H1 (cell line): ENCODE results near the gene ZNHIT3. TPM values are rescaled to one million over a fixed set of nuclear protein-coding genes. Genes with fewer than 3 reads are reported as not detected.
A peak's percentile ranks its signal among the peaks of the same experiment; 100 is the strongest.

Source experiments
- CTCF ChIA-PET: fragments of 300-600 bp; sonication (Branson Sonifier 250); formaldehyde crosslinking; loops from one replicate; lab custom pipeline; 2021; ENCODE audit not compliant: partially characterized antibody; lab: Charles Lee
- POLR2A ChIA-PET: fragments of 300-600 bp; sonication (Branson Sonifier 250); formaldehyde crosslinking; loops from one replicate; lab custom pipeline; 2021; ENCODE audit warnings: inconsistent platforms; ENCODE audit not compliant: partially characterized antibody; lab: Charles Lee
- DNase-seq, 2 experiments: peaks; one replicate each; pipeline versions ENCODE4 v3.0.0 to v3.0.0-alpha.2; 2010 to 2022; ENCODE audit warnings: low spot score in 2 of 2, low read depth in 1 of 2, mixed read lengths in 1 of 2
- FAIRE-seq: peaks from 2 replicates; lab custom pipeline; 2011; peaks lifted over from hg19 to GRCh38; lab: Jason Lieb, UNC
- H2AFZ ChIP-seq: 2 replicates; pipeline ENCODE4 v1.8.1; 2012; ENCODE audit warnings: low read length, inconsistent platforms
- H2AK5ac ChIP-seq: 2 replicates; pipeline ENCODE4 v1.6.1; 2013; ENCODE audit warnings: low read depth, low read length
- H2BK120ac ChIP-seq: replicated peaks from 2 replicates; pipeline ENCODE3; 2013; ENCODE audit warnings: low read depth, low read length, inconsistent platforms
- H2BK12ac ChIP-seq: 2 replicates; pipeline ENCODE4 v1.6.1; 2013; ENCODE audit warnings: low read depth, low read length
- H2BK15ac ChIP-seq: 2 replicates; pipeline ENCODE4 v1.6.1; 2013; ENCODE audit warnings: low read length
- H2BK20ac ChIP-seq: 2 replicates; pipeline ENCODE4 v1.6.1; 2013; ENCODE audit warnings: low read length
- H2BK5ac ChIP-seq: 2 replicates; pipeline ENCODE4 v1.6.1; 2013; ENCODE audit warnings: low read depth, low read length
- H3K14ac ChIP-seq: 2 replicates; pipeline ENCODE4 v1.6.1; 2013; ENCODE audit warnings: inconsistent platforms; ENCODE audit not compliant: insufficient read length
- H3K18ac ChIP-seq: 2 replicates; pipeline ENCODE4 v1.6.1; 2013; ENCODE audit warnings: low read length; ENCODE audit errors: extremely low read depth
- H3K23ac ChIP-seq: 2 replicates; pipeline ENCODE4 v1.6.1; 2013; ENCODE audit warnings: inconsistent platforms; ENCODE audit not compliant: insufficient read length
- H3K23me2 ChIP-seq: 2 replicates; pipeline ENCODE4 v1.6.1; 2013; ENCODE audit warnings: low read depth, low read length
- H3K27ac ChIP-seq: 2 replicates; pipeline ENCODE4 v1.6.1; 2011; ENCODE audit warnings: low read depth, low read length, inconsistent platforms
- H3K27me3 ChIP-seq, 4 experiments: replicated peaks in 1 of 4; 1 replicate in 1 of 4; 2 replicates in 3 of 4; pipeline versions ENCODE4 v1.6.1 to v1.8.1; 2011 to 2013; ENCODE audit warnings: low read length in 3 of 4, mild to moderate bottlenecking in 3 of 4, inconsistent platforms in 2 of 4, mixed read lengths in 2 of 4, moderate library complexity in 1 of 4; ENCODE audit not compliant: control insufficient read depth in 3 of 4, insufficient read depth in 3 of 4; ENCODE audit errors: extremely low read depth in 1 of 4
- H3K36me3 ChIP-seq, 4 experiments: 2 replicates each; pipeline versions ENCODE4 v1.6.1 to v1.8.1; 2011 to 2013; ENCODE audit warnings: mild to moderate bottlenecking in 4 of 4, low read length in 3 of 4, moderate library complexity in 2 of 4, control low read depth in 1 of 4, inconsistent platforms in 1 of 4; ENCODE audit not compliant: insufficient read depth in 4 of 4, control insufficient read depth in 2 of 4
- H3K4ac ChIP-seq: replicated peaks from 2 replicates; pipeline ENCODE3; 2013; ENCODE audit warnings: low read length, low read depth, mixed read lengths, inconsistent platforms; ENCODE audit not compliant: insufficient read length
- H3K4me1 ChIP-seq, 4 experiments: replicated peaks in 1 of 4; 1 replicate in 1 of 4; 2 replicates in 3 of 4; pipeline versions ENCODE4 v1.6.1 to v1.8.1; 2011 to 2013; ENCODE audit warnings: low read length in 3 of 4, inconsistent platforms in 2 of 4, mixed read lengths in 1 of 4; ENCODE audit not compliant: insufficient read depth in 4 of 4, control insufficient read depth in 3 of 4
- H3K4me2 ChIP-seq, 2 experiments: 2 replicates each; pipeline versions ENCODE4 v1.6.1 to v1.8.1; 2011 to 2013; ENCODE audit warnings: low read depth in 2 of 2, low read length in 2 of 2, control low read depth in 1 of 2, inconsistent platforms in 1 of 2, mild to moderate bottlenecking in 1 of 2; ENCODE audit not compliant: insufficient read depth in 1 of 2
- H3K4me3 ChIP-seq, 4 experiments: fragments of 200-600, 300-600 bp in 1 of 4; sonication (generic), shearing (Covaris generic), sonication (Bioruptor Twin) in 1 of 4; 2 replicates each; pipeline versions ENCODE4 v1.5.1 to v1.8.1; 2011 to 2016; ENCODE audit warnings: low read length in 4 of 4, low read depth in 3 of 4, control low read depth in 2 of 4, inconsistent platforms in 2 of 4, mild to moderate bottlenecking in 2 of 4, mixed read lengths in 1 of 4, moderate library complexity in 1 of 4; ENCODE audit not compliant: insufficient read depth in 2 of 4; ENCODE audit errors: extremely low read depth in 1 of 4
- H3K56ac ChIP-seq: replicated peaks from 2 replicates; pipeline ENCODE3; 2013; ENCODE audit warnings: low read depth, mild to moderate bottlenecking, mixed read lengths, low read length, inconsistent platforms; ENCODE audit not compliant: insufficient read length
- H3K79me1 ChIP-seq: 2 replicates; pipeline ENCODE4 v1.6.1; 2013; ENCODE audit warnings: low read depth, low read length, control low read depth
- H3K79me2 ChIP-seq, 2 experiments: 2 replicates each; pipeline versions ENCODE4 v1.6.1 to v1.8.1; 2012 to 2013; ENCODE audit warnings: low read length in 2 of 2, mild to moderate bottlenecking in 2 of 2, inconsistent platforms in 1 of 2; ENCODE audit not compliant: insufficient read depth in 2 of 2, control insufficient read depth in 1 of 2
- H3K9ac ChIP-seq, 4 experiments: replicated peaks in 1 of 4; 1 replicate in 1 of 4; 2 replicates in 3 of 4; pipeline versions ENCODE4 v1.6.1 to v1.8.1; 2011 to 2013; ENCODE audit warnings: low read depth in 3 of 4, low read length in 3 of 4, control low read depth in 2 of 4, mild to moderate bottlenecking in 2 of 4, moderate library complexity in 2 of 4, inconsistent platforms in 1 of 4; ENCODE audit errors: extremely low read depth in 1 of 4
- H3K9me3 ChIP-seq, 2 experiments: 2 replicates each; pipeline versions ENCODE4 v1.6.1 to v1.8.1; 2012 to 2013; ENCODE audit warnings: mild to moderate bottlenecking in 2 of 2, moderate library complexity in 2 of 2, control low read depth in 1 of 2, inconsistent platforms in 1 of 2, low read depth in 1 of 2, low read length in 1 of 2, mixed read lengths in 1 of 2; ENCODE audit not compliant: insufficient read depth in 2 of 2
- H4K20me1 ChIP-seq, 2 experiments: replicated peaks in 1 of 2; 2 replicates each; pipeline versions ENCODE3 to v1.8.1; 2011 to 2013; ENCODE audit warnings: inconsistent platforms in 2 of 2, low read length in 2 of 2, mild to moderate bottlenecking in 1 of 2; ENCODE audit not compliant: insufficient read depth in 2 of 2, control insufficient read depth in 1 of 2
- H4K5ac ChIP-seq: 2 replicates; pipeline ENCODE4 v1.6.1; 2013; ENCODE audit warnings: low read length, low read depth, mixed read lengths, inconsistent platforms; ENCODE audit not compliant: insufficient read length
- H4K8ac ChIP-seq: 2 replicates; pipeline ENCODE4 v1.8.0; 2013; ENCODE audit warnings: mild to moderate bottlenecking, moderate library complexity, low read length, inconsistent platforms; ENCODE audit not compliant: insufficient read depth; ENCODE audit errors: extremely low read depth
- H4K91ac ChIP-seq: replicated peaks from 2 replicates; pipeline ENCODE3; 2013; ENCODE audit warnings: low read length, mixed read lengths, inconsistent platforms; ENCODE audit not compliant: insufficient read length
- BRCA1 ChIP-seq: IDR thresholded peaks from 2 replicates; pipeline ENCODE4 v1.6.1; 2012; ENCODE audit warnings: low read depth, low read length, improper control_type of control experiment
- CBX5 ChIP-seq: fragments of 300-800, 300-1000 bp; sonication (generic); IDR thresholded peaks from 2 replicates; pipeline ENCODE4 v1.7.1; 2016; ENCODE audit warnings: antibody characterized with exemption, low read length, low read depth
- CREB1 ChIP-seq: IDR thresholded peaks from 2 replicates; pipeline ENCODE4 v1.6.1; 2012; ENCODE audit warnings: inconsistent platforms
- FOSL1 ChIP-seq: IDR thresholded peaks from 2 replicates; pipeline ENCODE4 v1.6.1; 2011; ENCODE audit warnings: mild to moderate bottlenecking, low read depth, low read length, moderate library complexity; ENCODE audit not compliant: insufficient read depth
- GTF2F1 ChIP-seq: IDR thresholded peaks from 2 replicates; pipeline ENCODE4 v1.6.1; 2012; ENCODE audit warnings: low read depth, low read length, improper control_type of control experiment, borderline replicate concordance
- MAFK ChIP-seq: IDR thresholded peaks from 2 replicates; pipeline ENCODE4 v1.6.1; 2012; ENCODE audit warnings: low read depth, mild to moderate bottlenecking, improper control_type of control experiment, low read length
- NRF1 ChIP-seq: IDR thresholded peaks from 2 replicates; pipeline ENCODE4 v1.6.1; 2011; ENCODE audit warnings: mild to moderate bottlenecking, low read depth, low read length, improper control_type of control experiment
- SP2 ChIP-seq: IDR thresholded peaks from 2 replicates; pipeline ENCODE4 v1.6.1; 2012; ENCODE audit warnings: mild to moderate bottlenecking, low read length, inconsistent platforms
- YY1 ChIP-seq: IDR thresholded peaks from 2 replicates; pipeline ENCODE4 v1.6.1; 2011; ENCODE audit warnings: low read depth, mild to moderate bottlenecking, low read length
- WGBS, 2 experiments: shearing (Covaris generic) in 1 of 2; methylation state at CpG; one replicate each; pipeline versions ENCODE4 v1.1.6 to v1.1.7; 2013 to 2015; ENCODE audit warnings: low lambda C conversion rate in 2 of 2, mixed read lengths in 2 of 2, inconsistent platforms in 1 of 2, low coverage in 1 of 2, missing lambda C conversion rate in 1 of 2; ENCODE audit not compliant: insufficient replicate concordance in 2 of 2, insufficient coverage in 1 of 2, insufficient read length in 1 of 2; ENCODE audit errors: extremely low coverage in 1 of 2, missing lambda C conversion rate in 1 of 2; 5-methylcytosine and 5-hydroxymethylcytosine counted together
- polyA plus RNA-seq, 7 experiments: library from polyadenylated mRNA; depleted of rRNA in 3 of 7; stranded (reverse) in 5 of 7; unstranded in 2 of 7; fragments of >200 nt in 5 of 7; fragments of 200-250 nt in 2 of 7; gene quantifications; 1 replicate in 5 of 7; 2 replicates in 1 of 7; 4 replicates in 1 of 7; pipeline versions ENCODE4 v1.2.1 to v1.2.3, GENCODE V29; 2011 to 2013; ENCODE audit warnings: missing spikeins in 2 of 7, mixed read lengths in 2 of 7
- total RNA-seq: library from RNA; stranded (reverse); fragmentation: NEBNext Ultra II Directional; extraction: Animal tissue kit (Norgen Biotek cat#: 25700); gene quantifications from 2 replicates; pipeline ENCODE4 v1.2.1, GENCODE V29; 2021

Gene ZNHIT3
- total and polyA plus RNA-seq, 2 of the 8 experiments (the other 6 are each of a cell fraction or from before 2014, with no cell fraction given), result 59.1 to 147 TPM

GRCh38 chr17:36485027-36485426 is 1.5 kb upstream of the ZNHIT3 start:
- no peak overlapping the region for H3K14ac ChIP-seq

More at GRCh38 chr17:36485027-36485426, 1.5 kb upstream of the ZNHIT3 start:
- ChIA-PET POLR2A (interaction anchor here (2.0 to 2.4 kb wide), 3 partner anchors 10 to 25 kb away, joined by 5 to 12 read pairs (median 11); no protein-coding TSS in a partner anchor), CTCF (interaction anchor here (0.6 to 1.4 kb wide), 2 partner anchors 49 to 640 kb away, joined by 3 read pairs; no protein-coding TSS in a partner anchor)
- 84% methylated on average over 8 of the region's 8 CpGs; no CpG with 5 or more reads in 1 of the 2 experiments for WGBS, 2 experiments
- Histone ChIP-seq H3K4me3 (no peak overlapping the region), H3K23ac (no peak overlapping the region), H4K5ac (no peak overlapping the region), H2AFZ (no peak overlapping the region), H3K56ac (no peak overlapping the region), H4K91ac (peak overlapping the region; percentile 69), H3K4me2 (no peak overlapping the region; a peak in 1 of 4 replicates), H3K9me3 (no peaks in the 10 kb centered on the region), H3K4ac (no peak overlapping the region), H3K9ac (no peak overlapping the region), H2BK12ac (no peak overlapping the region), H3K27ac (no peak overlapping the region), H2BK15ac (peak overlapping the region; percentile 72; the same call in 1 of the 2 replicates), H3K23me2 (peaks cover 7% of the 10 kb centered on the region), H3K79me2 (peaks cover 0 to 28% of the 10 kb centered on the region in 2 experiments; a peak in 2 of 4 replicates), H3K4me1 (peaks cover 0 to 11% (median 9%) of the 10 kb centered on the region in 4 experiments; a peak in 5 of 7 replicates), H4K8ac (no peak overlapping the region), H3K79me1 (peaks cover 2% of the 10 kb centered on the region; the same call in 1 of the 2 replicates), H2BK5ac (no peak overlapping the region), H2AK5ac (0 out of 2 replicates have a peak overlapping the region, but pooled peaks have one; percentile 32), H4K20me1 (peaks cover 2 to 7% of the 10 kb centered on the region in 2 experiments), H3K36me3 (0 out of 8 replicates have a peak, but pooled peaks cover 0 to 3% (median 0%) of the 10 kb centered on the region in 4 experiments), H3K27me3 (peaks cover 15 to 31% (median 26%) of the 10 kb centered on the region in 4 experiments), H3K18ac (no peak overlapping the region), H2BK120ac (no peak overlapping the region), H2BK20ac (no peak overlapping the region)
- TF ChIP-seq CREB1, result no peak
- TF ChIP-seq CBX5, result no peak
- no peak for TF ChIP-seq SP2
- no peak for TF ChIP-seq BRCA1
- TF ChIP-seq GTF2F1, result no peak
- no peak for TF ChIP-seq NRF1
- no peak for TF ChIP-seq MAFK
- TF ChIP-seq FOSL1, result no peak
- TF ChIP-seq YY1, result no peak
- no peak for FAIRE-seq
- DNase-seq, result no peak
